A673 (cell line): ENCODE results near the gene KIF1A. TPM values are rescaled to one million over a fixed set of nuclear protein-coding genes. Genes with fewer than 3 reads are reported as not detected.

Source experiments
- BruUV-seq: library from RNA; stranded (reverse); fragments of 400-500 nt; replicated peaks from 2 replicates; lab custom pipeline; 2021; lab: Mats Ljungman, UMichigan
- CTCF ChIA-PET: fragments of 300-600 bp; sonication (Branson Sonifier 250); formaldehyde crosslinking; loops from one replicate; lab custom pipeline; 2022; ENCODE audit warnings: antibody characterized with exemption; lab: Charles Lee
- POLR2A ChIA-PET: fragments of 300-600 bp; sonication (Branson Sonifier 250); formaldehyde crosslinking; loops from one replicate; lab custom pipeline; 2022; ENCODE audit warnings: antibody characterized with exemption; ENCODE audit not compliant: low non-redundant PET; lab: Charles Lee
- DNase-seq: peaks from one replicate; pipeline ENCODE4 v3.0.0-alpha.2; 2015; ENCODE audit warnings: low spot score
- H3K27ac ChIP-seq: fragments of 200-600 bp; sonication (generic); 2 replicates; pipeline ENCODE4 v1.5.1; 2016; ENCODE audit warnings: mixed run types, low read depth, mild to moderate bottlenecking, mixed read lengths, antibody characterized with exemption, low read length; ENCODE audit not compliant: poor library complexity, severe bottlenecking
- H3K27me3 ChIP-seq: fragments of 200-600 bp; sonication (generic); replicated peaks from 2 replicates; pipeline ENCODE4 v1.6.1; 2017; ENCODE audit warnings: mixed run types, low read depth, mild to moderate bottlenecking, mixed read lengths, antibody characterized with exemption, low read length; ENCODE audit not compliant: insufficient read depth, poor library complexity
- H3K36me3 ChIP-seq: fragments of 200-600 bp; sonication (generic); 2 replicates; pipeline ENCODE4 v1.6.1; 2016; ENCODE audit warnings: mixed run types, mild to moderate bottlenecking, mixed read lengths, antibody characterized with exemption, low read length; ENCODE audit not compliant: insufficient read depth, poor library complexity, severe bottlenecking
- H3K4me1 ChIP-seq: fragments of 200-600 bp; sonication (generic); 2 replicates; pipeline ENCODE4 v1.6.1; 2017; ENCODE audit warnings: mixed run types, mild to moderate bottlenecking, mixed read lengths, antibody characterized with exemption, low read length; ENCODE audit not compliant: insufficient read depth, poor library complexity, severe bottlenecking
- H3K4me3 ChIP-seq: fragments of 200-600 bp; sonication (generic); 2 replicates; pipeline ENCODE4 v1.5.1; 2016; ENCODE audit warnings: low read depth, mixed run types, mild to moderate bottlenecking, mixed read lengths, low read length; ENCODE audit not compliant: poor library complexity, severe bottlenecking
- H3K9me3 ChIP-seq: fragments of 200-600 bp; sonication (generic); 2 replicates; pipeline ENCODE4 v1.6.1; 2016; ENCODE audit warnings: mixed run types, low read depth, mild to moderate bottlenecking, mixed read lengths, antibody characterized with exemption, low read length; ENCODE audit not compliant: poor library complexity, severe bottlenecking
- EZH2 ChIP-seq: fragments of 200-600 bp; sonication (generic); IDR thresholded peaks from 2 replicates; pipeline ENCODE4 v1.6.1; 2017; ENCODE audit warnings: borderline replicate concordance, low read depth, mild to moderate bottlenecking, mixed read lengths, antibody characterized with exemption, low read length; ENCODE audit not compliant: poor library complexity, severe bottlenecking
- intact Hi-C: fragments of 100-400 bp; cut with micrococcal nuclease; formaldehyde crosslinking; loops from one replicate; pipeline ENCODE4 v1.10.0; 2022; ENCODE audit not compliant: unreplicated experiment
- total RNA-seq: library from RNA; stranded (reverse); gene quantifications from 2 replicates; pipeline ENCODE4 v1.2.3, GENCODE V29; 2021
- TF ChIP-seq, protein P1 (sequence below): fragments of 300-800, 200-600 bp; sonication (generic); conservative IDR thresholded peaks from 2 replicates; pipeline ENCODE4 v1.5.1; 2017; ENCODE audit warnings: low read depth, mild to moderate bottlenecking, antibody characterized with exemption, low read length, moderate library complexity, mixed read lengths

KIF1A gene
- total RNA-seq, 1 experiment from 2014 or later = 330 TPM

DNA sequence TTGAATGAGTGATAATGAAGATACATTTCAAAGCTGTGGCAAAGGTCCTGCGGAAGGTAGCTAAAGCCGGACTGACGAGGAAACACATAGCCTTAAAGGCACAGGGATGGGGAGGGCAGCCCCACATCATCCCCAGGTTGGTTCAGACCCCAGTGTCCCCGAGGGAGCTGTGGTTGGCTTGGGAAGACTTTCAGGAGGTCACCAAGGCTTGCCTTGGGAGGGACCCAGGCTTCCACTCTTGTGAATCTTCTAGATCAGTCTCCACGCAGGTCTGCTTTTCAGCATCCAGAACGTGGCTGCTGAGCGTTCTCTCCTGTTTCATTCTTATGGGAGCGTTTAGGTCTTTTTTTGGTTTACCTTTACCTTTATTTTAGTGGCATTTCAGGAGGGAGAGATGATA lies 16.8 kb downstream of the KIF1A start:
- ChIA-PET CTCF (no interaction called here), POLR2A (no interaction called here)
- intact Hi-C loops = no loop called here
- H3K36me3 ChIP-seq = peaks cover 18% of the 10 kb centered on the region
- no TSS peak for BruUV-seq
- TF ChIP-seq, protein P1, sequence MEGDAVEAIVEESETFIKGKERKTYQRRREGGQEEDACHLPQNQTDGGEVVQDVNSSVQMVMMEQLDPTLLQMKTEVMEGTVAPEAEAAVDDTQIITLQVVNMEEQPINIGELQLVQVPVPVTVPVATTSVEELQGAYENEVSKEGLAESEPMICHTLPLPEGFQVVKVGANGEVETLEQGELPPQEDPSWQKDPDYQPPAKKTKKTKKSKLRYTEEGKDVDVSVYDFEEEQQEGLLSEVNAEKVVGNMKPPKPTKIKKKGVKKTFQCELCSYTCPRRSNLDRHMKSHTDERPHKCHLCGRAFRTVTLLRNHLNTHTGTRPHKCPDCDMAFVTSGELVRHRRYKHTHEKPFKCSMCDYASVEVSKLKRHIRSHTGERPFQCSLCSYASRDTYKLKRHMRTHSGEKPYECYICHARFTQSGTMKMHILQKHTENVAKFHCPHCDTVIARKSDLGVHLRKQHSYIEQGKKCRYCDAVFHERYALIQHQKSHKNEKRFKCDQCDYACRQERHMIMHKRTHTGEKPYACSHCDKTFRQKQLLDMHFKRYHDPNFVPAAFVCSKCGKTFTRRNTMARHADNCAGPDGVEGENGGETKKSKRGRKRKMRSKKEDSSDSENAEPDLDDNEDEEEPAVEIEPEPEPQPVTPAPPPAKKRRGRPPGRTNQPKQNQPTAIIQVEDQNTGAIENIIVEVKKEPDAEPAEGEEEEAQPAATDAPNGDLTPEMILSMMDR = no peak
- TF ChIP-seq EZH2 = no peak
- no peak overlapping the region for H3K4me3 ChIP-seq
- no peak overlapping the region for H3K27ac ChIP-seq
- H3K4me1 ChIP-seq = no peaks in the 10 kb centered on the region
- no peak for DNase-seq
- H3K9me3 ChIP-seq = peaks cover 6% of the 10 kb centered on the region
- H3K27me3 ChIP-seq = no peaks in the 10 kb centered on the region

DNA sequence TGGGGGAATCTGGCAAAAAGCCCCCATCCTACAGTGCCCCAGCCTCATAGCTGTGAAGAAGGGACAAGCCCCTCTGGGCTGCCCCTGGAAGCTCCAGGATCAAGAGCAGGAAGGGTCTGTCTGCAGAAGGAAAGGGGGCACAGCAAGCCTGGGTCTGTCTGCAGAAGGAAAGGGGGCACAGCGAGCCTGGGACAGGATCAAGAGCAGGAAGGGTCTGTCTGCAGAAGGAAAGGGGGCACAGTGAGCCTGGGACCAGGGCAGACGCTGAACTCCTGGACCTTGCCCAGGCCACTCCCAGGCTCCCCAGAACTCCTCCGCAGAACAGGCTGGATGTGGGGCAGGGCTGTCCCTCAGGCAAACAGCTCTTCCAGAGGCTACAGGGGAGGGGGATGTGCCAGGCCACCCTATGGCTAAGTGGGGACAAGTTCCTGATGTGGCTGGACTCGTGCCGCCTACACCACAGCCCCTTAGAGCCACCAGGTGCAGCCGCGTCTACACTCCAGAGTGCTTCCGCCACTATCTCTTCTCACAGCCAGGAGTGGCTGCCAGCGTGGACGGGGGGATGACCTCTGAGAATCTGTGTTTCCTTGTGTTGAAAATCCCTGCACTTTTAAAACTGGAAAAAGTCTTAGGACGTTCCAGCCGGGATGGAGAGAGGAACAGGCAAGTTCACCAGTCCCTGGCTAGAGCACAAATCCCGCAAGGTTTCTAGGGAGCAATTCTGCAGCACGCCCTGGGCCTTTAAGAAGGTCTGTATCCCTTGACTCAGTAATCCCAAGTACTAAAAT lies 20.8 kb downstream of the KIF1A start:
- ChIA-PET POLR2A (interaction anchor here (0.6 kb wide), 1 partner anchor 188 kb away, joined by 4 read pairs; no protein-coding TSS in a partner anchor), CTCF (no interaction called here)
- no peaks in the 10 kb centered on the region for H3K4me1 ChIP-seq
- intact Hi-C loops = no loop called here
- H3K36me3 ChIP-seq = peaks cover 44% of the 10 kb centered on the region
- no peak for DNase-seq
- H3K4me3 ChIP-seq = no peak overlapping the region
- BruUV-seq = no TSS peak
- no peak overlapping the region for H3K27ac ChIP-seq
- H3K9me3 ChIP-seq = peaks cover 6% of the 10 kb centered on the region
- H3K27me3 ChIP-seq = no peaks in the 10 kb centered on the region
- TF ChIP-seq, protein P1 = no peak
- TF ChIP-seq EZH2 = no peak

DNA sequence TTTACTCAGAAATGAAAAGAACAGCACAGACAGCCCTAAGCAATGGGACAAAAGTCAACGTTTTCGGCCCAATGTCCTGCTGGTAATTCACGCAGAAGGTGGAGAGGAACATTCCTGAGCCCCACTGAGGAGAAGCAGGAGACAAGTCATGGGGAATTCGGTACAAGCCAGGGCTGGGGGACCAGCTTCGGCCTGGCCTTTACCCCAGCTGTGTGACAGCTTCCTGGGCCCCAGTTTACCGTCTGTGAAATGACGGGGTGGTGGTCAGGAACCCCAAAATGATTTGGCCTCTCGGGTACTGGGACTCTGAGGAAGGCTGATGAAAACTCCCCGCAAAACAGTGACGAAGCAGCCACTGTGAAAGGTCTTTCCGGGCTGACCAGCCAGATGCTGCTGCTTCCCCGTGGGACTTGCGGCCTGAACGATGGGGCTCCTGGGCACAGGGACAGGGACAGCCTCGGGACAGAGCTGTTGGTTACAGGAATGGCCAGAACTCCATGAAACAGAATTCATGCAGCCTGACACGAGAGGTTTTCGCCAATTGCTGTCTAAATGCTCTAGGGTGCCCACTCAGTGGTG lies 21.6 kb downstream of the KIF1A start:
- CTCF ChIA-PET = no interaction called here
- H3K4me1 ChIP-seq = no peaks in the 10 kb centered on the region
- DNase-seq = no peak
- no TSS peak for BruUV-seq
- peaks cover 6% of the 10 kb centered on the region for H3K9me3 ChIP-seq
- no peak overlapping the region for H3K27ac ChIP-seq
- POLR2A ChIA-PET = no interaction called here
- peaks cover 44% of the 10 kb centered on the region for H3K36me3 ChIP-seq
- intact Hi-C loops = no loop called here
- TF ChIP-seq, protein P1 = no peak
- TF ChIP-seq EZH2 = no peak
- H3K4me3 ChIP-seq = no peak overlapping the region
- H3K27me3 ChIP-seq = no peaks in the 10 kb centered on the region
